ENCODE data around the gene CKMT2. TPM values are rescaled to one million over a fixed set of nuclear protein-coding genes. Genes with fewer than 3 reads are reported as not detected.
"Not testable (repeated sequence)": the region's sequence is repeated elsewhere in the genome, so short reads cannot be mapped to it uniquely, and the experiment has no call there.

CKMT2 gene
- total RNA-seq, 1 donor from 2014 or later = 0.27 TPM

DNA sequence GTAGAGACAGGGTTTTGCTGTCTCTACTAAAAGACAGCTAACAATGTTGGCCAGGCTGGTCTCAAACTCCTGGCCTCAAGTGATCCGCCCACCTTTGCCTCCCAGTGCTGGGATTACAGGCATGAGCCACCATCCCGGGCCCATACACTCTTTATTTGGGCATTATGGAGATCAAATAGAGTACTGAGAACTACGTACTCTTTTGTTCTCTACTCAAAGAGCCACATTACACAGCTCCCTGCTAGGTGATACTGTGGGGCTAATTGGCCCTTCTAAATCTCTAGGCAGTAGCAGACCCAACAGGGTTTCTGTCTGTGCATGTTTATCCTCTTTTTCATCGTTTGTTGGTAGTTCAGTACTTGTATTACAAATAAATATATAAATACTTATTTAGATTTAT, 16.1 kb downstream of the CKMT2 start:
- intact Hi-C loops (cut with micrococcal nuclease) = no loop called here

DNA sequence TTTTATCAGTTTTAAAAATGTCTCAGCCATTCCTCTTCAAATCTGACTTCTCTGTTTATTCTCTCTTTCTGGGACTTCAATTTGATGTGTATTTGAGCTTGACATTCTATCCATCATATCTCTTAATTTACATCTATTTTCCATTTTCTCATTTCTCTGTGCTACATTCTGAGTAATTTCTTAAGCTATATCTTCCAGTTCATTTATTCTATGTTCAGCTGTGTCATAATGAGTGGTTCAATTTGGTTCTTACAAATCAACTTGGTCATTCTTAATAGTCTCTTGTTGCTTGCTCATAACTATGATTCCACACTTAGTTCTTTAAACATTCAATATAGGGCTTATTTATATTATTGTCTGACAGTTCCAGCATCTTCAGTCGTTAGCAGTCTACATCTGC, 16.9 kb downstream of the CKMT2 start:
- intact Hi-C loops (cut with micrococcal nuclease) = no loop called here

DNA sequence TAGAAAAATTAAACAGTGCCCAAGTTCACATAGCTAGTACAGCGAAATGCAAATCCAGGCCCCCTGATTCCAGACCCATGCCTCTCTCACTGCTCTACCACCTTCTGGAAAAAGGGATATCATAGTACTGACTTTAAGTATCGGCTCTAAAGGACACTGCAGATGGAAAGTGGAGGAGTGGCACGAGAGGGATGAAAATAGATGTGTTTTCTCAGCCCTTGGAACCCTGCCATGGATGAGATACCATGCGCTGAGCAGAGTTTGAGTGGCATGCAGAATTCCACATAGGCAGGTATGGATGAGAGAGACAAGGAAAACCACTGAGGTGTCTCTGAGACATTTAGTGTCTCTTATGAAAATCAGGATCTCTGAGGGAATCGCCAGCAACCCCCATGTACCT, 18.8 kb downstream of the CKMT2 start:
- intact Hi-C loops (cut with micrococcal nuclease) = no loop called here

DNA sequence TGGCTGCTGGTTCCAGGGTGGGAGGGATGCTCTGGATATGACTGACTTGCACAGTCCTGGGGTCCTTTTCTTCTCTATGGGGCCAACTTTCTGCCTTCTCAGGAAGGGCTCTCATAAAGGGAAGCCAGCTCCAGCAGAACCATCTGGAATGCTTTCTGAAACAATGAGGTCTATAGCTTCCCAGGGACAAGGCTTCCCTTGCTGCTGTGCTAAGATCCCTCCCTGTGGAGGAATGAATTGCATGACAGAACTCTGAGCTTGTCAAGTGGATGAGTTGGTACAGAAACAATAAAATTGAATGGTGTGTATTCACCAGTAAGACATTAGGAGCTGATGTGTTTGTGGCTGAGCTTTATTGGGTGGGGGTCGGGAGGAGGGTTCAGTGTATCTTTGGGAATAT, 19.8 kb downstream of the CKMT2 start:
- intact Hi-C loops (cut with micrococcal nuclease) = no loop called here

DNA sequence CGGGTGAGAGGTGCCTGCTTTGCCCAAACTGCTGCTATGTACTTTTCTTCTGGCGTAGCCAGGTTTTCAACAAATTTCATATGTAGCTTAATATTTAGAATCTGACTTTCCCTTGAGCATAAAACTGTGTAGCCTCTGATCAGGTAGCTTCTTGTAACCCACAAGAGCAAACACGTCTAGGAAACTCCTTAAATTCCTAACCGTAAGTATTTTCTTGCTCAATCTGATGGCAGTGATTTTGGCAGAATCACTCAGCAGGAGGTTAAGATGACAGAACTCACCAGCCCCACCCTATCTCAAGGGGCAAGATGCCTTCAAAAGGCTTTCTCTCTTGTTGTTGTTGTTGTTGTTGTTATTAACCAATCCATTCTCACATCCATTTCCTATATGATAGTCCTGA, 20.8 kb downstream of the CKMT2 start:
- intact Hi-C loops (cut with micrococcal nuclease) = no loop called here

DNA sequence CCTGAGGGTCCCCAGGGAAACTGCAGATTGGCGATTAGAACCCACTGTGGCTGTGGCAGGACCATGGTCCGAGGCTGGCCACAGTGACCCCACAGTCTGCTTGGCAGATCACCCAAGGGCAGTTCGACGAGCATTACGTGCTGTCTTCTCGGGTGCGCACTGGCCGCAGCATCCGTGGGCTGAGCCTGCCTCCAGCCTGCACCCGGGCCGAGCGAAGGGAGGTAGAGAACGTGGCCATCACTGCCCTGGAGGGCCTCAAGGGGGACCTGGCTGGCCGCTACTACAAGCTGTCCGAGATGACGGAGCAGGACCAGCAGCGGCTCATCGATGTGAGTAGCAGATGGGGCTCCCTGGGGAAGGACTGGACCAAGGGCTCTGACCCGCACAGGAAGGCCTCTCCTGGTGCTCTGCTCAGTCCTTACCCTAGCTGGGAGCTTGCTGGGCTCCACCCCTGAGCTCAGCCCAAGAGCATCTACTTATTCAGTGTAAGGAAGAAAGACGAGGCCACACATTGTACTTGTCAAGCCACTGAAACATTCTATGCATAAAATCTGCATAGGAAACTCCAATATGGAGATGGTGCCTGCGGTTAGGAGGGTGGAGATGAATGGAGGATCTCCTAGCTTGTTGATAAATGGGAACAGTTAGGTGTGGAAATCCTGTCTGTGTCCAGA, 21.9 kb downstream of the CKMT2 start:
- intact Hi-C loops (cut with micrococcal nuclease) = no loop called here

DNA sequence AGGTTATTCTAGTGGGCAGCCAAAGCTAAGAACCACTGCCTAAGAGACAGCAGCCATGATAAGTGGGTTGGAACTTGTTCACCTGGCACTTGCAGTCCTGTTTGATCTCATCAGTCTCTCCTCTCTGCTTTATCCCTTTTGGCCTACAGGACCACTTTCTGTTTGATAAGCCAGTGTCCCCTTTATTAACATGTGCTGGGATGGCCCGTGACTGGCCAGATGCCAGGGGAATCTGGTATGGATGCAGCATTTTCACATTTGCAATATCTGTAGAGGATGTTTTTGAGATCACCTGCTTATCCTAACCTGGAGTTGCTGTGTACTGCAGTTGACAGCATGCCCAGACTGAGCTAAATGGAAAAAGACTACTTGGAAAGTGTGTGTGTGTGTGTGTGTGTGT, 23.6 kb downstream of the CKMT2 start:
- intact Hi-C loops (cut with micrococcal nuclease) = no loop called here

DNA sequence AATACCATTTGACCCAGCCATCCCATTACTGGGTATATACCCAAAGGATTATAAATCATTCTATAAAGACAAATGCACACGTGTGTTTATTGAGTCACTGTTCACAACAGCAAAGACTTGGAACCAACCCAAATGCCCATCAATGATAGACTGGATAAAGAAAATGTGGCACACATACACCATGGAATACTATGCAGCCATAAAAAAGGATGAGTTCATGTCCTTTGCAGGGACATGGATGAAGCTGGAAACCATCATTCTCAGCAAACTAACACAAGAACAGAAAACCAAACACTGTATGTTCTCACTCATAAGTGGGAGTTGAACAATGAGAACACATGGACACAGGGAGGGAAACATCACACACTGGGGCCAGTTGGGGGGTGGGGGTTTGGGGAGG, 29.7 kb downstream of the CKMT2 start:
- intact Hi-C loops (cut with micrococcal nuclease) = not testable (repeated sequence)

DNA sequence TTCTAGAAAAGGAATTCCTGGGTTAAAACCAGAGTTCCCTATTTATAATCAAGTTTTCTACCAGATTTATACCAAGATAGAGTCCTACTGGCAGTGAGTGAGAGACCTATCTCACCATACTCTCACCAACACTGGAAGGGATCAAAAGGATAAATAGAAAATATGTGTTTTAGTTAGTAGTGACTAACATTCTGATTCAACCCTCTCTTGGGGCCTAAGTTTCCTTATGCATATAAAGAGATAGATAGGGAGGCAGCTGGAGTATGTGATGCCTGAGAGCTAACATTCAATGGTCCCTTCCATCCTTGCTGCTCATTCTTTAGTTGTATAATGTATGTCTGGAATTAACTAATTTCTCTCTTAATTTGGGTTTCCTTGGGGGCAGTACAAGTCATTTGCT, 32.0 kb downstream of the CKMT2 start:
- intact Hi-C loops (cut with micrococcal nuclease) = no loop called here

DNA sequence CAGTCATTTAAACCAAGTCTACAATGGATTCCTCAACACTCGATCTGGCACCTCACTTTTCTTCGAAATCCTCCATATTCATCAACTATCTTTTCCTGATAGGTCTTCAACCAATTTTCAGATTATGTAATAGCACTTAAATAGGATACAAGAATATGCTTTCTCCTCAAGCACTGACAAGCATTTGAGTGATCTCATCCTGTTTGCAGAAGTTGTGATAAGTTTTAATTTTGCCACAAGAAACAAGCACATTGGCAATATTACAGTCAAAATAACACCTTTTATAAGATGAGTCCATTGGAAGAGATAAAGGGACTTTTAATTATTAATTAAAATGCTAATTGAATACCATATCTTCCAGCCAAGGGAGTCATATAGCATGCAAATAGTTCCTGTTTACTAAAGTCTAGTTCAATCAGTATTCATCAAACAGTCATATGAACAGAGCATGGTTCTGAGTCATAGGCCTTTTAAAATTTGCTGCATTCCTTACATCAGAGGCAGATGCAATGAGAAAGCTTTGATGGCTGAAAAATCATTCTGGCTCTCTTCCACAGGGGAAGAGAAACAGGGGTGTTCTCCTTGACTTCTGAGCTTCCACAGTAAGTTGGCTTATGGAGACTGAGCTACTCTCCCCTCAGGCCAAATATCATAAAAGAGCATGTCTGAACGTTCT, 35.5 kb downstream of the CKMT2 start:
- intact Hi-C loops (cut with micrococcal nuclease) = no loop called here

DNA sequence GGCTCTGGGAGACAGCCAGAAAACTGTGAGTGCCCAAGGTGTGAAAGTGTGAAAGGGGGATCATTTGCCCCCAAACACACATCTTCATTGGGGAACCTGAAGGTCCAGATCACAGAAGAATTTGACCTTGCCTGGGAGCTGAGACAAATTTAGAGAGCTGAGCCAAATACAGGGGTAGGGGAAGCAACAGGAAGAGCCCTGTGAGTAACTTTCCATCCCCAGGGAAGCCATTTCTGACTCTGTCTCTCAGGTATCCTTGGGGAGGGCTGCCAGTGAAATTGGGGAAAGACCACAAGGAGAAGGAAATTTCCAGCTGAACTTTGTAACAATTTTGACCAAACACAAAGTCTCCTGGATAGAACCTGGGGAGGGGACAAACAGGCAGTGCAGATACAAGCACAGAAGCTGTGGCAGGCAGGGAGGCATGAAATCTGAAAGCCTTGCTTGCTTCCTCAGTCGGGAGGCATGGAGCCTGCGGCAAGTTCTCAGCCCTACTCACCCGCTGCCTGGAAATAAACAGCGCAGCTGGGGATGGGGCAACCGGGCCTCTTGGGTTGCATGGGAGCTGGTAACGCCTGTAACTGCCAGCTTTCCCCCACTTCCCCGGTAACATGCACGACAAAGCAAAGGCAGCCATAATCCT, 36.8 kb downstream of the CKMT2 start:
- intact Hi-C loops (cut with micrococcal nuclease) = no loop called here

DNA sequence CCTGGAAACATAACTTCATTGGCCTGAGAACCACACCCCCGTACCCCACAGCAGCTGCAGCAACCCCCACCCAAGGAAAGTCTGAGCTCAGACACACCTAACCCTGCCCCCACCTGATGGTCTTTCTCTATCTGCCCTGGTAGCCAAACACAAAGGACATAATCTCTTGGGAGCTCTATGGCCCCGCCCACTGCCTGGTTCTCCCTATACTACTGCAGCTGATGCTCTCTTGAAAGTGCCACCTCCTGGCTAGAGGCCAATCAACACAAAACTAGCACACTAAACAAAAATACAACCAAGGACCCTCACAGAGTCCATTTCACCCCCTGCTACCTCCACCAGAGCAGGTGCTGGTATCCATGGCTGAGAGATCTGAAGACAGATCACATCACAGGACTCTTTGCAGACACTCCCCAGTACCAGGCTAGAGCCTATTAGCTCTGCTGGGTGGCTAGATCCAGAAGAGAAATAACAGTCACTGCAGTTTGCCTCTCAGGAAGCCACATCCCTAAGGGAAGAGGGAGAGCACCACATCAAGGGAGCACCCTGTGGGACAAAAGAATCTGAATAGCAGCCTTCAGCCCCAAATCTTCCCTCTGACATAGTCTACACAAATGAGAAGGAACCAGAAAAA, 37.4 kb downstream of the CKMT2 start:
- intact Hi-C loops (cut with micrococcal nuclease) = not testable (repeated sequence)

DNA sequence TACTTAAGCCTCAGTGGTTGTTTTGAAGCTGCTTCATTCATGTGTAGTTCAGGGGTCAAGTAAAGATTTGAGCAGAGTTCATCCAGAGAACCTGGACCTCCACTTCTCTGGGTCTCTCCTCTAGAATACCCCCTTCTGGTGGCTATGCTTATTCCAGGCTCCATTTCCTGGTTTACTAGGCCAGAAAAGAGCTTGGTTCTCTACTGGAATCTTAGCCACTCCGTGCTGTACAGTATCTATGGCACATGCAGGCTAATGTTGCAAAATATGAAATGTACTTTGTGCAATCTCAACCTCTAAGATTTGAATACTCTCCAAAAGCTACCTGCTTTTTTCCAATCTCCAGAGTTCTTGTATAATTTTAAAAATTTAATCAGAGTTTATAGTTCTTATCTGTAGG, 50.9 kb downstream of the CKMT2 start:
- intact Hi-C loops (cut with micrococcal nuclease) = no loop called here

DNA sequence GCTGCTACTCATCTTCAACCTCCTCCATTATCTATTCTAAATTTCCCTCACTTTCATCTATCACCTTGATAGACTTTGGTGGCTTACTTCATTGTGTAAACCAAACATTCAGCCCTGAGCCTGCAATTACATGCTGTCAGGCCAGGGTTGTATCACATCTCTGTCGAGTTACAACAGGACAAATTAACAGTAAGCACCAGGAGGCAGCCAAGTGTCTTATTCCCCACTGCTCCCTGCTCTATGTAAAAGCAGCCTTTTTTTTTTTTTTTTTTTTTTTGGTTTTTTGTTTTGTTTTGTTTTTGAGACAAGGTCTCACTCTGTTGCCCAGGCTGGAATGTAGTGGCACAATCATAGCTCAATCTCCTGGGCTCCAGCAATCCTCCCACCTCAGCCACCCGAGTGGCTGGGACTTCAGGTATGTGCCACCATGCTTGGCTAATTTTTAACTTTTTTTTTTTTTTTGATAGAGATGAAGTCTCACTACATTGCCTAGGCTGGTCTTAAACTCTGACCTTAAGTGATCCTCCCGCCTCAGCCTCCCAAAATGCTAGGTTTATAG, 53.0 kb downstream of the CKMT2 start:
- intact Hi-C loops (cut with micrococcal nuclease) = no loop called here

DNA sequence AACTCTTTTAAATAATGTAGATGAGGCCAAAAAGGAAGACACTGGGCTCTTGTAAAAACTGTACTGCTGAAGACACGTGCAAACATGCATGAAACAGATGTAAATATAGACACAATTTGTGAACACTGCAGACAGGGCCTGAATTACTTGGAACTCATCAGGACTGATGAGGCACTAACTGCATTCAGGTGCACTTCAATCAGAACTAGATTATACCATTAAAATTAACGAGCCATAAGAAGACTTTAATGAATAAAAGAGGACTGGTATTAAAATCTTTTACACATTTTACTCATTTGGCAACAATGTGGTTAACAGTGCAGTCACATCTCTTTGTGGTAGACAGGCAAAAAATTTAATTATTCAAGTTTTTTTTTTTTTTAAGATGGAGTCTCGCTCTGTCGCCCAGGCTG, 54.9 kb downstream of the CKMT2 start:
- intact Hi-C loops (cut with micrococcal nuclease) = no loop called here

DNA sequence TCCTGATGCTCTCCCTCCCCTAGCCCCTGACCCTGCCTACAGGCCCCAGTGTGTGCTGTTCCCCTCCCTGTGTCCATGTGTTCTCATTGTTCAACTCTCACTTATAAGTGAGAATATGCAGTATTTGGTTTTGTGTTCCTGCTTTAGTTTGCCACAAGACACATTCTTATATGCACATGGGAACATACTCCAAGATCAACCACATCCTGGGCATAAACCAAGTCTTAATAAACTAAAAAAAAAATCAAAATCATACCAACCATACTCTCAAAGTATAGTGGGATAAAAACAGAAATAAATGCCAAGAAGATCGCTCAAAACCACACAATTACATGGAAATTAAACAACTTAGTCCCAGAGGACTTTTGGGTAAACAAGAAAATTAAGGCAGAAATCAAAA, 57.0 kb downstream of the CKMT2 start:
- intact Hi-C loops (cut with micrococcal nuclease) = no loop called here

DNA sequence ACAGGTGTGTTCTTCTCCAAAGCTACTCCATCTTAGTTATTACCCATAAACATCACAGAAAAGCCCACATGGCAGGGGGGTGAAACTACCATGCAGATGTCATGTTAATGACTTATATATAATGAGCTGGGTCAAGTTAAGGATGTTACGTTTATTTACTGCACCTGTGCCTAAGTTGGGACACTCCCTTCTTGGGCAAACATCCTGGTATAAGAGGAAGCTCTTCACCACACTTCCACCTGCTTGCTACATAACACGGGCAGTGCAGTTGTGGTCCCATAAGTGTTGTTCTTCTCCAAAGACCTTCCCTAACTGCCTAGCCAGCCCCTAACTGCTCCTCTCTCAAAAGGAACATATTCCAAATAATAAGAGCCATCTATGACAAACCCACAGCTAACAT, 59.0 kb downstream of the CKMT2 start:
- intact Hi-C loops (cut with micrococcal nuclease) = no loop called here

DNA sequence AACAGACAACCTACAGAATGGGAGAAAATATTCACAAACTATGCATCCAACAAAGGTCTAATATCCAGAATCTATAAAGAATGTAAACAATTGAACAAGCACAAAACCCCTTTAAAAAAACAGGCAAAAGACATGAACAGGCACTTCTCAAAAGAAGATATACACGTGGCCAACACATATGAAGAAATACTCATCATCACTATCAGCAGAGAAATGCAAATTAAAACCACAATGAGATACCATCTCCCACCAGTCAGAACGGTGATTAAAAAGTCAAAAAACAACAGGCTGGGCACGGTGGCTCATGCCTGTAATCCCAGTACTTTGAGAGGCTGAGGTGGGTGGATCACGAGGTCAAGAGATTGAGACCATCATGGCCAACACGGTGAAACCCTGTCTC, 60.9 kb downstream of the CKMT2 start:
- intact Hi-C loops (cut with micrococcal nuclease) = not testable (repeated sequence)

DNA sequence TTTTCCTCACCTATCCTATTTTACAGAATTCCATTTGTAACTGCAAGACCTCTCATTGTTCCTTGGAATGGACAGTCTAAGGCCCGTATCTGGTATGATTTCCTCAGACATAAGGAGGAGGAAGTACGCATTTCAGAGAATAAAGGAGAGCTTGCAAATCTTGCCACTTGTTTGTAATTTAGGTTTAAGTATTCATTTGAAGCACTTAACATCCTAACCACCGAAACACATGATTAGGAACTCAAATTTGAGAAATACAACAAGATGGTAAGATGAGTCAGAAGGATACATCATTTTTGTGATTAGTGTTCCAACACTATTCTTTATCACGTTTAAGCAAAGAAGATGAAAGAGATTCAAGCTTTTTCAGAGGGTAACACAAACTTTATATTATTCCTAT, 64.4 kb downstream of the CKMT2 start:
- intact Hi-C loops (cut with micrococcal nuclease) = no loop called here

DNA sequence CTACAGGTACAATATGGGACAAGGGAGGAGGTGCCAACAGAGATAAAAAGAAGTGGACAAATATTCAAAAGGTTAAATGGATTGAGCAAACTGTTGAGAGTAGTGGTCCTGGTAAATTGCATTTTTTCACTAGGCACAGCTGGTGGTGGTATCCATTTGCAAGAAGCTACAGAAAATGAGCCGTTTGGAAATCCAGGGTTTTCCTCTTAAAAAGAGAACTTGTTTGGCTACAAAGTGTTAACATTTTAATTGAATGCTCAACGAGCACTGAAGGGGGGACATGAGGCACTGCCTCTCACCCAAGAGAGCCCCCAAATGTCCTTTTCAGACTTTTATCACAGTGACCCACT, 67.8 kb downstream of the CKMT2 start:
- intact Hi-C loops (cut with micrococcal nuclease) = loop anchor here (1.0 to 5.0 kb wide), 18 partner anchors 106 to 1789 kb away; partner anchors contain the start of genes HOMER1, RASGRF2, SSBP2 and TENT2

DNA sequence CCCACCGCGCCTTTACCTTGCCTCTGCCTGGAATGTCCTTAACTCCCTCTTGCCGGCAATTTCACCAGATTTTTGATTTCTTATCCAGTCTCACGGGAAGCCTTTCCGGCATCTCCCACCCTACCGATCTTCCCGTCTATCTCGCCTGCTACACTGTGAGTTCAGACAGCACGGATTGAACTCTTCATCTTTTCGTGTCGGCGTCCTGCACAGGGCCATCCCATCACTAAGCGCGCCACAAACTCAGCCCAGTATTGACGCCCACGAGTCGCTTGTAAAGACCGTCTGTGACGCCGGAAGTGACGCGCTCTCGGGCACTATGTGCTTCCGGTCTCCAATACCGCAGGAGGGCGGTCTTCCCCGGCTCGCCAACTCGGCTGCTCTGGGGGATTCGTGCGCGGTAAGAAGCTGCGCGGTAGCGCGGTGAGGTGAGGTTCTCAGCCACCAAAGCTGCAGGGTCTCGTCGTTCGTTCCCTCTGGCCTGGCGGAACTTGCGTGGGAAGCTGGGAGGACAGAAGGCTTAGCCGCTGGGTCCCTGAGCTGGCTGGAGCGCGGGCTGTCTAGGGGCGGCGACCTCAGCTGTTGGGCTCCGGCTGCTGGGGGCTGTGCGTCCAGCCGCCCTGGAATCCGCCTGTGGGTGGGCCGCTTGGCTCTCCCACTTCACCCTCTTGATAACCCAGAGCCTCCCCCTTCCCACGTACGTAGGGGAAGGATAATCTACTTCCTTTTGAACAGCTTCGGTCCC, 68.3 kb downstream of the CKMT2 start, which contains the start of gene ZCCHC9:
TSS of gene ZCCHC9 (plus strand) at position 317 of the 745 bp plus-strand sequence. CDS start 3,171 bp downstream, outside the sequence.
- intact Hi-C loops (cut with micrococcal nuclease) = loop anchor here (1.0 to 5.0 kb wide), 18 partner anchors 106 to 1789 kb away; partner anchors contain the start of genes HOMER1, RASGRF2, SSBP2 and TENT2
